ENCODE data around the gene DNHD1.

The DNHD1 gene

GRCh38 chr11:6596239-6596877 lies 99.3 kb downstream of the DNHD1 start:
- DNase-seq (ENCODE audit: low read depth), result no peak
- H3K4me3 ChIP-seq (ENCODE audit: low read depth, low read length), result no peak overlapping the region
- TF ChIP-seq CTCF (IDR thresholded peaks at IDR 0.05; ENCODE audit: low read depth, low read length, missing control alignments), result no peak

- no peak for TF ChIP-seq CTCF (IDR thresholded peaks at IDR 0.05; ENCODE audit: low read depth, low read length, missing control alignments)
- no peak for DNase-seq (ENCODE audit: low read depth)
- no peak overlapping the region for H3K4me3 ChIP-seq (ENCODE audit: low read depth, low read length)
Observed at GRCh38 chr11:6598555-6598954, 101.5 kb downstream of the DNHD1 start.

GRCh38 chr11:6599449-6599848 lies 102.4 kb downstream of the DNHD1 start:
- TF ChIP-seq CTCF (IDR thresholded peaks at IDR 0.05; ENCODE audit: low read depth, low read length, missing control alignments), result no peak
- DNase-seq (ENCODE audit: low read depth), result no peak

DNA sequence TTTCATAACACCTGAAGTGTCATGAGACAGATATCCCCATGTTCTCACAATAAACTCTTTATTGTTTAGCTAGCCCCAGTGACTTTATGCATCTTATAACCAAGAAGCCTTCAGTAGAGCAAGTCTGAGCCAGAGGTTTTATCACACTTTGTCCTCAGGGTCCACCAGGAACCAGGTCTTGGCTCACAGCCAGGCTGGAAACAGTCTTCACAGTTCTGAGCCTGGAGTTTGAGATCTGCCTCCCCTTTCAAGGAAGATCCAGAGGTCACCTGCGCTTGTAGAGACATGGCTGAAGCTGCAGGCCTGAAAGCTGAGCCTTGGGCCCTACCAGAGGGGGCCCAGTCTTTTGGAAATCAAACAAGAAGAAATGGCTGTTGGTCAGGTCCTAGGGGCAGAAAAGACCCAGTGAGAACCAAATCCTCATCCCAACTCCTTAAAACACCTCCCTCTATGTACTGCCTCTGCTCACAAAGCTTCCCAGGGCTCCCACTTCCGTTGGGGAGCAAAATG lies 102.9 kb downstream of the DNHD1 start:
- no peak for TF ChIP-seq CTCF (IDR thresholded peaks at IDR 0.05; ENCODE audit: low read depth, low read length, missing control alignments)
- H3K4me3 ChIP-seq (ENCODE audit: low read depth, low read length), result no peak overlapping the region
- no peak for DNase-seq (ENCODE audit: low read depth)

More at GRCh38 chr11:6599449-6599848, 102.4 kb downstream of the DNHD1 start:
- H3K4me3 ChIP-seq (ENCODE audit: low read depth, low read length), result no peak overlapping the region

- H3K4me3 ChIP-seq (ENCODE audit: low read depth, low read length), result no peak overlapping the region
- DNase-seq (ENCODE audit: low read depth), result no peak
- TF ChIP-seq CTCF (IDR thresholded peaks at IDR 0.05; ENCODE audit: low read depth, low read length, missing control alignments), result no peak
Observed at GRCh38 chr11:6601041-6601461, 104.0 kb downstream of the DNHD1 start.

DNA sequence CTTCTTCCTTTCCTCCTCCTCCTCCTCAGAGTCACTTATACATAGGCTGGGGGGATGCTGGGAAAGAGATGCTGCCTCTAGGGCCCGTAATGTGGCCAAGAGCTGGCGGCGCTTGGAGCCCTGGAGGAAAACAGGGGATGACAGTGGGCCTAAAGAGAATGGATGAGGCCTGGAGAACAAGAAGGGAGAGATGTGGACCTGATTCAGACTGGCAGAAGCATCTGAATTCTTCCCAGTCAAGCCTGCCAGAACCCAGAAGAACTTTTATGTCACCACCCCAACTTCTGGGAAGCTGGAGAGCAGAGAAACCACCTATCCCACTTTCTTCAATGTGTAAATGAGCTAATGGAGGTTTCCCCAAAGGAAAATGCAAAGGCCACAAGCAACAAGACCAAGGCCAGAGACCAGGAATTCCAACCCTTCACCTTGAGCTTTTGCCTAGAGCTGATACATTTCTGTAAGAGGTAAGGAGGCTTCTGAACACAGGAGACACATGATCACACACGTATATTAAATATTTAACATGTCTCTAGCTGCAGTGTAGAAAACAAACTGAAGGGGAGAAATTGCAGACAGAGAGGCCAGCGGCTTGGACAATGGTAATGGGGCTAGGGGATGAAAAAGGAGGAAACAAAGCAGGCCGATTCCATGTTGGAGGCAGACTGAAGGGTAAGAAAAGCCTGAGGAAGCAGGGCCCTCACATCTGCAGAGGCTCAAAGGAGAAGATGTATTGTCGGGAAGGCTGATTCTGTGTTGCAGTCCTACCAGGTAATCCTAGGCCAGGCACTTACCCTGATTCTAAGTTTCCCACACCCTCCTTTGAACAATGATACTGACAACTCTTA lies 105.2 kb downstream of the DNHD1 start:
- H3K4me3 ChIP-seq (ENCODE audit: low read depth, low read length), result peak overlapping the region; percentile 64
- TF ChIP-seq CTCF (IDR thresholded peaks at IDR 0.05; ENCODE audit: low read depth, low read length, missing control alignments), result no peak
- no peak for DNase-seq (ENCODE audit: low read depth)
